Activated CD8-positive, alpha-beta T cell treated with anti-CD3 and anti-CD28 coated beads for 36 hours (primary cell): ENCODE data around the gene ZNF292. TPM values are rescaled to one million over a fixed set of nuclear protein-coding genes. Genes with fewer than 3 reads are reported as not detected.

Source experiments
- ATAC-seq: fragments of 200-7000 bp; cut with Tn5 transposase; one replicate; pipeline ENCODE4 v1.10.0; 2021; ENCODE audit warnings: mild to moderate bottlenecking, moderate library complexity
- CTCF ChIA-PET: fragments of 350-600 bp; sonication (Branson Sonifier 250); formaldehyde crosslinking; loops from one replicate; lab custom pipeline; 2021; ENCODE audit warnings: antibody characterized with exemption; lab: Charles Lee
- POLR2A ChIA-PET: fragments of 350-600 bp; sonication (Branson Sonifier 250); formaldehyde crosslinking; loops from one replicate; lab custom pipeline; 2021; ENCODE audit warnings: antibody characterized with exemption; lab: Charles Lee
- DNase-seq: peaks from one replicate; pipeline ENCODE4 v3.0.0-alpha.2; 2020
- H3K27ac Mint-ChIP-seq: one replicate; pipeline ENCODE4 v1.8.0; 2021; ENCODE audit warnings: mild to moderate bottlenecking, mixed read lengths
- H3K27me3 Mint-ChIP-seq: one replicate; pipeline ENCODE4 v1.8.0; 2021; ENCODE audit warnings: mixed read lengths
- H3K36me3 Mint-ChIP-seq: one replicate; pipeline ENCODE4 v1.8.0; 2021; ENCODE audit warnings: low read depth, mixed read lengths
- H3K4me1 Mint-ChIP-seq: one replicate; pipeline ENCODE4 v1.8.0; 2021; ENCODE audit warnings: low read depth, mixed read lengths
- H3K4me3 Mint-ChIP-seq: one replicate; pipeline ENCODE4 v1.8.0; 2021; ENCODE audit warnings: mild to moderate bottlenecking, moderate library complexity, mixed read lengths
- H3K9me3 Mint-ChIP-seq: one replicate; pipeline ENCODE4 v1.8.0; 2021; ENCODE audit warnings: mixed read lengths
- intact Hi-C: fragments of 100-400 bp; cut with micrococcal nuclease; formaldehyde crosslinking; loops from one replicate; pipeline ENCODE4 v1.10.0; 2022
- total RNA-seq, 2 experiments: library from RNA; stranded (reverse); gene quantifications; one replicate each; pipeline ENCODE4 v1.2.3, GENCODE V29; 2021
- TF ChIP-seq, protein P1 (sequence below): fragments of 200-600 bp; IDR thresholded peaks from one replicate; pipeline ENCODE4 v1.8.0; 2022; ENCODE audit warnings: antibody characterized with exemption, mild to moderate bottlenecking

The ZNF292 gene
- total RNA-seq, 2 experiments from 2014 or later: 76.4 to 78.3 TPM

- Mint-ChIP-seq H3K4me3 (no peak overlapping the region), H3K27me3 (peaks cover 10% of the 10 kb centered on the region), H3K36me3 (no peaks in the 10 kb centered on the region), H3K9me3 (no peaks in the 10 kb centered on the region), H3K27ac (no peak overlapping the region), H3K4me1 (no peaks in the 10 kb centered on the region)
- TF ChIP-seq, protein P1, sequence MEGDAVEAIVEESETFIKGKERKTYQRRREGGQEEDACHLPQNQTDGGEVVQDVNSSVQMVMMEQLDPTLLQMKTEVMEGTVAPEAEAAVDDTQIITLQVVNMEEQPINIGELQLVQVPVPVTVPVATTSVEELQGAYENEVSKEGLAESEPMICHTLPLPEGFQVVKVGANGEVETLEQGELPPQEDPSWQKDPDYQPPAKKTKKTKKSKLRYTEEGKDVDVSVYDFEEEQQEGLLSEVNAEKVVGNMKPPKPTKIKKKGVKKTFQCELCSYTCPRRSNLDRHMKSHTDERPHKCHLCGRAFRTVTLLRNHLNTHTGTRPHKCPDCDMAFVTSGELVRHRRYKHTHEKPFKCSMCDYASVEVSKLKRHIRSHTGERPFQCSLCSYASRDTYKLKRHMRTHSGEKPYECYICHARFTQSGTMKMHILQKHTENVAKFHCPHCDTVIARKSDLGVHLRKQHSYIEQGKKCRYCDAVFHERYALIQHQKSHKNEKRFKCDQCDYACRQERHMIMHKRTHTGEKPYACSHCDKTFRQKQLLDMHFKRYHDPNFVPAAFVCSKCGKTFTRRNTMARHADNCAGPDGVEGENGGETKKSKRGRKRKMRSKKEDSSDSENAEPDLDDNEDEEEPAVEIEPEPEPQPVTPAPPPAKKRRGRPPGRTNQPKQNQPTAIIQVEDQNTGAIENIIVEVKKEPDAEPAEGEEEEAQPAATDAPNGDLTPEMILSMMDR: no peak
- no peak for ATAC-seq
- intact Hi-C loops: no loop called here
- POLR2A ChIA-PET: no interaction called here
- no peak for DNase-seq
- CTCF ChIA-PET: no interaction called here
Observed at GRCh38 chr6:87308970-87309369, 153.6 kb downstream of the ZNF292 start.

DNA sequence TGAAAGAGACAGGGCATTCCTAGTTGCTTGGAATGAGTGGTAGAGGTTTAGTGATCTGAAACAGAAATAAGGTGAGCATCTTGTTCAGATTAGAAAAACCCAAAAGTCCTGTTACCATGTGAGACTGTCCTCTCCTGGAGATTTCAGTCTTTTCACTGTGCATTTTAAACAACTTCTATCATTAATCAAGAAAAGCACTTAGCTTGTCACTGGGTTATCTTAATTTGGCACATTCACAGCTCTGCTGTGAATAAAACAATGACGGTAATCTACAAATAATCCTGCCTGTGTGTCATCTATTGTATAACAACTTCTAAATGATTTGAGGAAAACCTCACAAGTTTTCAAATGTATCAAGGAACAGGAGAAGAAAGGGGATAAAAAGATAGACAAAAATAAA, 157.5 kb downstream of the ZNF292 start:
- intact Hi-C loops: loop anchor here (10.0 kb wide), 1 partner anchor 162 kb away; the partner anchor contains the start of gene SLC35A1

More for the DNA sequence above, 157.5 kb downstream of the ZNF292 start:
- ChIA-PET CTCF (interaction anchor here (0.6 kb wide), 1 partner anchor 255 kb away, joined by 3 read pairs; no protein-coding TSS in a partner anchor), POLR2A (no interaction called here)
- DNase-seq (no peak), ATAC-seq (no peak)
- Mint-ChIP-seq H3K9me3 (no peaks in the 10 kb centered on the region), H3K36me3 (no peaks in the 10 kb centered on the region), H3K27me3 (peaks cover 11% of the 10 kb centered on the region), H3K4me1 (no peaks in the 10 kb centered on the region), H3K27ac (no peak overlapping the region), H3K4me3 (no peak overlapping the region)
- TF ChIP-seq, protein P1: no peak

Other genes with a start within 250 kb of the ZNF292 start
- gene HTR1E, start 218.0 kb upstream of the ZNF292 start, total RNA-seq: not detected
- gene CGA, start 60.5 kb upstream of the ZNF292 start, total RNA-seq: not detected
- 10 to 100 TPM; 10.7 to 11.9 TPM for gene SMIM8, start 167.0 kb downstream of the ZNF292 start, total RNA-seq
- not detected for gene GJB7, start 173.7 kb downstream of the ZNF292 start, total RNA-seq
- gene C6orf163, start 189.2 kb downstream of the ZNF292 start, total RNA-seq: 1 to 10 TPM; 1.3 to 1.4 TPM